ENCODE data around the gene CCM2L.

- TF ChIP-seq EZH2 (IDR thresholded peaks at IDR 0.05; ENCODE audit: low read depth, unreplicated experiment): no peak
- no peak for TF ChIP-seq CTCF (conservative IDR thresholded peaks at IDR 0.05; ENCODE audit: low read depth in 2 of 2)
- TF ChIP-seq CREB1 (CRISPR knock-in tag; IDR thresholded peaks at IDR 0.05; ENCODE audit: low read depth): no peak
- TF ChIP-seq POLR2AphosphoS5 (IDR thresholded peaks at IDR 0.05; ENCODE audit: low read depth): no peak
- TF ChIP-seq, protein P1, sequence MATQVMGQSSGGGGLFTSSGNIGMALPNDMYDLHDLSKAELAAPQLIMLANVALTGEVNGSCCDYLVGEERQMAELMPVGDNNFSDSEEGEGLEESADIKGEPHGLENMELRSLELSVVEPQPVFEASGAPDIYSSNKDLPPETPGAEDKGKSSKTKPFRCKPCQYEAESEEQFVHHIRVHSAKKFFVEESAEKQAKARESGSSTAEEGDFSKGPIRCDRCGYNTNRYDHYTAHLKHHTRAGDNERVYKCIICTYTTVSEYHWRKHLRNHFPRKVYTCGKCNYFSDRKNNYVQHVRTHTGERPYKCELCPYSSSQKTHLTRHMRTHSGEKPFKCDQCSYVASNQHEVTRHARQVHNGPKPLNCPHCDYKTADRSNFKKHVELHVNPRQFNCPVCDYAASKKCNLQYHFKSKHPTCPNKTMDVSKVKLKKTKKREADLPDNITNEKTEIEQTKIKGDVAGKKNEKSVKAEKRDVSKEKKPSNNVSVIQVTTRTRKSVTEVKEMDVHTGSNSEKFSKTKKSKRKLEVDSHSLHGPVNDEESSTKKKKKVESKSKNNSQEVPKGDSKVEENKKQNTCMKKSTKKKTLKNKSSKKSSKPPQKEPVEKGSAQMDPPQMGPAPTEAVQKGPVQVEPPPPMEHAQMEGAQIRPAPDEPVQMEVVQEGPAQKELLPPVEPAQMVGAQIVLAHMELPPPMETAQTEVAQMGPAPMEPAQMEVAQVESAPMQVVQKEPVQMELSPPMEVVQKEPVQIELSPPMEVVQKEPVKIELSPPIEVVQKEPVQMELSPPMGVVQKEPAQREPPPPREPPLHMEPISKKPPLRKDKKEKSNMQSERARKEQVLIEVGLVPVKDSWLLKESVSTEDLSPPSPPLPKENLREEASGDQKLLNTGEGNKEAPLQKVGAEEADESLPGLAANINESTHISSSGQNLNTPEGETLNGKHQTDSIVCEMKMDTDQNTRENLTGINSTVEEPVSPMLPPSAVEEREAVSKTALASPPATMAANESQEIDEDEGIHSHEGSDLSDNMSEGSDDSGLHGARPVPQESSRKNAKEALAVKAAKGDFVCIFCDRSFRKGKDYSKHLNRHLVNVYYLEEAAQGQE (IDR thresholded peaks at IDR 0.05; ENCODE audit: unreplicated experiment): no peak
- TF ChIP-seq EZH2phosphoT487 (IDR thresholded peaks at IDR 0.05; ENCODE audit: unreplicated experiment): no peak
- TF ChIP-seq JUNB (IDR thresholded peaks at IDR 0.05; ENCODE audit: unreplicated experiment): no peak
- TF ChIP-seq ZNF114 (CRISPR knock-in tag; IDR thresholded peaks at IDR 0.05): no peak
- no peak for TF ChIP-seq NANOG (IDR thresholded peaks at IDR 0.05; ENCODE audit: borderline replicate concordance)
- no peak for TF ChIP-seq STAT1 (IDR thresholded peaks at IDR 0.05; ENCODE audit: unreplicated experiment)
- TF ChIP-seq ZNF331 (CRISPR knock-in tag; IDR thresholded peaks at IDR 0.05; ENCODE audit: low read depth): no peak
Observed at GRCh38 chr20:31990641-31991338, 19.4 kb upstream of the CCM2L start.
